Measurements from ENCODE around the gene CD300C. TPM values are rescaled to one million over a fixed set of nuclear protein-coding genes. Genes with fewer than 3 reads are reported as not detected.
"Not testable (repeated sequence)": the region's sequence is repeated elsewhere in the genome, so short reads cannot be mapped to it uniquely, and the experiment has no call there.

The CD300C gene
- total RNA-seq, 1 donor = not detected

DNA sequence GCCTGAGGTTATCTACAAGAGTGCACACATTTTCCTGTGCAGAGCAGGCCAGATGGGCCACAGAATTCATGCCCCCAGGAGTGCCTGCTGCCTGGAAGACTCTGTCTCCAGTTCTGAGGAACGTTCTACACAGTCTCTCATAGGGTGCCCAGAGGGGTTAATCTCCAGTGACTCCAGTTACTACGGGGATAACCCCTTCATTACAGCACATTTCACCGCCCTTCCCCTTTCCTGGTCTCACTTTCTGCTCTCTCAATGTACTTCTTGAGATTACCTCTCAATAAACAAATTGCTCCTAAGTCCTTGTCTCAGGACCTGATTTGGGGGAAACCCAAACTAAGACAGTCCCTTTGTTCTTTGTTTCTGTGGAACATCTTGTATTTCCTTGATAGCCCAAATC lies 15.7 kb upstream of the CD300C start:
- TF ChIP-seq, protein P1, sequence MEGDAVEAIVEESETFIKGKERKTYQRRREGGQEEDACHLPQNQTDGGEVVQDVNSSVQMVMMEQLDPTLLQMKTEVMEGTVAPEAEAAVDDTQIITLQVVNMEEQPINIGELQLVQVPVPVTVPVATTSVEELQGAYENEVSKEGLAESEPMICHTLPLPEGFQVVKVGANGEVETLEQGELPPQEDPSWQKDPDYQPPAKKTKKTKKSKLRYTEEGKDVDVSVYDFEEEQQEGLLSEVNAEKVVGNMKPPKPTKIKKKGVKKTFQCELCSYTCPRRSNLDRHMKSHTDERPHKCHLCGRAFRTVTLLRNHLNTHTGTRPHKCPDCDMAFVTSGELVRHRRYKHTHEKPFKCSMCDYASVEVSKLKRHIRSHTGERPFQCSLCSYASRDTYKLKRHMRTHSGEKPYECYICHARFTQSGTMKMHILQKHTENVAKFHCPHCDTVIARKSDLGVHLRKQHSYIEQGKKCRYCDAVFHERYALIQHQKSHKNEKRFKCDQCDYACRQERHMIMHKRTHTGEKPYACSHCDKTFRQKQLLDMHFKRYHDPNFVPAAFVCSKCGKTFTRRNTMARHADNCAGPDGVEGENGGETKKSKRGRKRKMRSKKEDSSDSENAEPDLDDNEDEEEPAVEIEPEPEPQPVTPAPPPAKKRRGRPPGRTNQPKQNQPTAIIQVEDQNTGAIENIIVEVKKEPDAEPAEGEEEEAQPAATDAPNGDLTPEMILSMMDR (IDR thresholded peaks at IDR 0.05; ENCODE audit: insufficient read depth, low read depth, low read length) = no peak
- no peak overlapping the region for H3K4me3 ChIP-seq (ENCODE audit: low read depth, low read length)
- DNase-seq (ENCODE audit: low read depth) = no peak

DNA sequence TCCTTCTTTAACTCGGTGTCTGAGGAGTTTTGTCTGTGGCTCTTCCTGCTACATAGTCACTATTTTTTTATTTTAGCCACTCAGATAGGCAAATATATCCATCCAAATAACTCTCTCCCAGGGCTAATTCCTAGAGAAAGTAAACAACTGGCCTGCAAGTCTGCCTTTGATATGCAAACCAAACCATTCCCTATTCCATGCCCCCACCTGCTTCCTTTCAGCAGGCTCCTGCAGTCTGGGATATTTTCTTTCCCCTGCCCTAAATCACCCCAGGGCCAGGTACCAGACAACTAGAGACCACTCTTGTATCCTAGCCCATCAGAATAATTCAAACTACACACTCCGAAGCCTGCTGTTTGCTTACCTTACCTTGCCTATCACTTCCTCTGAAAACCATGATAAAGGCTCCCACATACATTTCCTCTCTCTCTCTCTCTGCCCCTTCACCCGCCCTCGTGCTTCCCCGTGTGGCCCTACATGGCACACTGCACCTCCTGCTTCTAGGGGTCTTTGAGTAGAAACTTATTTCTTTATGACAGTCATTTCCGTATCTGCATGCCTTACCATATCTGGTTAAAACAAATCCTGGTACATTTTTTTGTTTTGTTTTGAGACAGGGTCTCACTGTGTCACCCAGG lies 13.1 kb upstream of the CD300C start:
- TF ChIP-seq, protein P1 (IDR thresholded peaks at IDR 0.05; ENCODE audit: insufficient read depth, low read depth, low read length) = no peak
- no peak overlapping the region for H3K4me3 ChIP-seq (ENCODE audit: low read depth, low read length)
- no peak for DNase-seq (ENCODE audit: low read depth)

DNA sequence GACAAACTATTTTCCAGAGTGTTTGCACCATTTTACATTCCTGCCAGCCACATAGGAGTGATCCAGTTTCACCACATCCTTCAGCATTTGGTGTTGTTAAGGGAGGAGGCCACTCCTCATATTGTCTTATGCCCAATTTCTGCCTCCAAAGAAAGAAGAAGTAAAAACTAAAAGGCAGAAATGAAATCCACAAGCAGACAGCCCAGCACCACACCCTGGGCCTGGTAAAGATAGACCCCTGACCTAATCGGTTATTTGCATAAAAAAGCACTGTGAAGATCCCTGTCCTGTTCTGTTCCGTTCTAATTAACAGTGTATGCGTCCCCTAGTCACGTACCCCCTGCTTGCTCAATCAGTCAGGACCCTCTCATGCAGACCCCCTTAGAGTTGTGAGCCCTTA lies 12.5 kb upstream of the CD300C start:
- not testable (repeated sequence) for DNase-seq (ENCODE audit: low read depth); H3K4me3 ChIP-seq (ENCODE audit: low read depth, low read length)

DNA sequence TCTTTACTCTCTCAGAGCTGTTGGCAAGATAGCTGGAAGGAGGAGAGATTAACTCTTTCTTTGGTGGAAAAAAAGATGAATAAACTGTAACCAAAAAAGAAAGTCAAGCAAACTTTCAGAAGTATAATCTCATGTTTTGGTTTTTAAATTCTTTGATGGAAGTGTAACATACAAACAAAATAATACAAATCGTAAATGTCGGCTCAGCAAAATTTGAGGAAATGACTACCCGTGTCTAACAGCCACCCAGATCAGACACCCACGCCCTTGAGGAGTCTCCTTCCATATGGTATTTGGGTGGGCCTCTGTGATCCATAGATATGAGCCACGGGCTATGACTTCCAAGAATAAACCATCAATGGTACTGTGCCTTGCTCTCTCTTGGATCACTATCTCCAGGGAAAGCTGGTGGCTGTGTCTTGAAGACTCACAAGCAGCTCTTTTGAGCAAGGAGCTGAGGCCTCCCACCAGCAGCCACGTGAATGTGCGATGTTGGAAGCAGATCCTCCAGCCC lies 9.6 kb upstream of the CD300C start:
- no peak for DNase-seq (ENCODE audit: low read depth)
- no peak overlapping the region for H3K4me3 ChIP-seq (ENCODE audit: low read depth, low read length)
- TF ChIP-seq, protein P1 (IDR thresholded peaks at IDR 0.05; ENCODE audit: insufficient read depth, low read depth, low read length) = no peak

DNA sequence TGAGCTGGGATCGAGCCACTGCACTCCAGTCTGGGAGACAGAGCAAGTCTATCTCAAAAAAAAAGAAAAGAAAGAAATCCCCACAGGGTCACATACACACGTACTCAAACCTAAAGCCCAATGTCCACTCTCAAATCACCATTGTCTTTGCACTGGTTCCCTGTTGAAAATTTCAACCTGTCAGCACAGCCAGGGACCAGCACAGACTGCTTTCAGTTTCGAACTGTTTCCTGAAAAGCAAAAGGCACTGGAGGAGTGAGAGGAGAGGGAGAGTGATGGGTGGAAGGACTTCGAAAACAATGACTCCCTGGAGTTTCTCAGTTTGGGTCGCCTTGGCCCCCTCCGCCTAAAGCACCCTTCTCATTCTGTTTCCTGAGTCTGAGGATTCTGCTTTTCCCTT lies 9.0 kb upstream of the CD300C start:
- DNase-seq (ENCODE audit: low read depth) = no peak
- H3K4me3 ChIP-seq (ENCODE audit: low read depth, low read length) = no peak overlapping the region
- TF ChIP-seq, protein P1 (IDR thresholded peaks at IDR 0.05; ENCODE audit: insufficient read depth, low read depth, low read length) = no peak

DNA sequence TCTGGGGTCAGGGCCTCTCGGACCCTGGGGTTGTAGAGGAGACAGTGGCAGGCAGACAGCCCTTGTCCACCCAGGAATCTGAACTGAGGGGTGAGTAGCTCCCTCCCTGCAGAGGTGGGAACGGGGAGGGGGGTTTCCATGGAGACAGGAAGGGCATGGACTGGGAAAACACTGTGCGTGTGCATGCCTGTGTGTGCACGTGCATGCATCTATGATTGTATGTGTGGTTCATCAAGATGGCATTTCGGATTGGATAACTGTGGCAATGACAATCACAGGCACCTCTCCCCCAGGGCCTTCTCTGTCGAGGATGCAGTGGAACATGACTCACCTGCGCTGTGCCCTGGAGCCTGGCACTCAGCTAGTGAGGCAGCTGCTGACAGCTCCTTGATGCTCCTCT lies 6.1 kb upstream of the CD300C start:
- no peak overlapping the region for H3K4me3 ChIP-seq (ENCODE audit: low read depth, low read length)
- TF ChIP-seq, protein P1 (IDR thresholded peaks at IDR 0.05; ENCODE audit: insufficient read depth, low read depth, low read length) = no peak
- DNase-seq (ENCODE audit: low read depth) = no peak

DNA sequence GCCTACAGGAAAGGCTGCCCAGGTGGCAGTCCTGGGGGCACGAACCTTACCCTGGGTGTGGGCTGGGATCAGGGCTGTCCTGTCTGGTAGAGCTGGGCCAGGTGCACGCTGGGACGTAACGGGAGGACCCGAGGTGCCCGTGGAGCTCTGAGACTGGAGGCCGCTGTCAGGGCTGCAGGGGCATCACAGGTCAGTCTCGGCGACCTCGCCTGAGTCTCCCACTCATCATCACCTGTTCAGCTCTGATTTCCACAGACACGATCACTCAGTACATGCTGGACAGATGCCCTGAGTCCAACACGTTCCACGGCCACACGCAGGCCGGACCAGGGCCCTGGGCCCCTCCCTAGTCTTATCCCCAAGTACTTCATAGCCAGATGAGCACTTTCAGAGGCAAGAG lies 4.7 kb upstream of the CD300C start:
- H3K4me3 ChIP-seq (ENCODE audit: low read depth, low read length) = no peak overlapping the region
- no peak for DNase-seq (ENCODE audit: low read depth)
- TF ChIP-seq, protein P1 (IDR thresholded peaks at IDR 0.05; ENCODE audit: insufficient read depth, low read depth, low read length) = no peak
